ENCODE results near the gene C16orf95.
"Not testable (repeated sequence)": the region's sequence is repeated elsewhere in the genome, so short reads cannot be mapped to it uniquely, and the experiment has no call there.

Gene C16orf95

DNA sequence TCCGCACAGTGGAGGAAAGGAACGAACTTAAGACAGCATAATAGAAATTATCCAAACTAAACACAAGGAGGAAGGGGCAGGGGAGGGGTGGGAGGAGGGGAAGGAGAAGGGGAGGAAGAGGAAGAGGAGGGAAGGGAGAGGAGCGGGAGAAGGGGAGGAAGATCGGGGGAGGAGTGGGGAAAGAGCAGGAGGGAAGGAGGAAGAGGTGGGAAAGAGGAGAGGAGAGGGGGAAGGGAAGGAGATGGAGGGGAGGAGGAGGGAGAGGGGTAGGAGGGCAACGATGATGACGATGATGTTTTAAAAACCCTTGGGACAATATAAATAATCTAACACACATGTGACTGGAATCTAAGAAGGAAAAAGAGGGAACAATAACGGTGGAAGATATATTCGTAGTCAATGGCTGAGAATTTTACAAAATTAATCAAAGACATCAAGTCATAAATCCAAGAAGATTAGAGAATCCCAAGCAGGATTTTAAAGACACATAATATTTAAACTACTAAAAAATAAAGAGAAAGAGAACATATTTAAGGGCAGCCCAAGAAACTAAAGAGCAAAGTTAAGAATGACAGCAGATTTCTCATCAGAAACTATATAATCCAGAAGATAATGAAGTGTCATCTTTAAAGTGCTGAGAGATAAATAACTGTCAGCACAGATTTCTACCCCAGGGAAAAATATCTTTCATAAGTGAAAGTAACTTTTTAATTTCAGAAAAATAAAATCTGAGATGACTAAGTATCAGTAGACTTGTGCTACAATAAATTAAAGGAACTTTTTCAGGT lies 30.2 kb downstream of the C16orf95 start:
- DNase-seq (ENCODE audit: low read depth in 2 of 2): no peak

- DNase-seq (ENCODE audit: low read depth in 2 of 2): no peak
These were observed 33.0 kb downstream of the C16orf95 start for GRCh38 chr16:87284183-87284582.

DNA sequence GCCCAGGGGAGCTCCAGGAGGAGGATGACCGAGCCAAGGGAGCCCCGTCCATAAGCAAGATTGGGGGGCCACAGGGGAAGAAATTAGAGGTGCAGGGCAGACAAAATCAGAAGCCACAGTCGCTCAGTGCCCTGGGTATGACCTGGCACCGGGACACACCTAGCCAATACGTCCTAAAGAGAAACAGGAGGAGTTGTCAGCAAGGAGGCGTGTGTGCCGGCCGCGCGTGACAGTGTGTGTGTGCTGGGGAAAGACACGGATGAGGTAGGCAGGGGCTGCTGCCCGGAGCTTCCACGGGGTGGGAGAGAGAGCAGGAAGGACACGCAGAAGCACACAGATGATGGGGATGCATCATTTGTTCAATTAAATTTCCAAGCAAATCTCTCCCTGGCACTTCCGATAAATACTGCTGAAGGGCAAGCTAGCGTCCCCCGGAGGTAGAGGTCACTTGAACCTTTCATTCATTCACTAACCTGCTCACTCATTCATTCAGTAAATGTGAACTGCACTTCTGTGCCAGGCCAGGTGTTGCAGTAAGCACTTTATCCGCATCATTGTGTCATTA lies 38.0 kb downstream of the C16orf95 start:
- DNase-seq (ENCODE audit: low read depth in 2 of 2): no peak

- DNase-seq (ENCODE audit: low read depth in 2 of 2): no peak
These were observed 38.8 kb downstream of the C16orf95 start for GRCh38 chr16:87278191-87279093.

GRCh38 chr16:87276924-87277323 lies 40.3 kb downstream of the C16orf95 start:
- no peak for DNase-seq (ENCODE audit: low read depth in 2 of 2)

DNA sequence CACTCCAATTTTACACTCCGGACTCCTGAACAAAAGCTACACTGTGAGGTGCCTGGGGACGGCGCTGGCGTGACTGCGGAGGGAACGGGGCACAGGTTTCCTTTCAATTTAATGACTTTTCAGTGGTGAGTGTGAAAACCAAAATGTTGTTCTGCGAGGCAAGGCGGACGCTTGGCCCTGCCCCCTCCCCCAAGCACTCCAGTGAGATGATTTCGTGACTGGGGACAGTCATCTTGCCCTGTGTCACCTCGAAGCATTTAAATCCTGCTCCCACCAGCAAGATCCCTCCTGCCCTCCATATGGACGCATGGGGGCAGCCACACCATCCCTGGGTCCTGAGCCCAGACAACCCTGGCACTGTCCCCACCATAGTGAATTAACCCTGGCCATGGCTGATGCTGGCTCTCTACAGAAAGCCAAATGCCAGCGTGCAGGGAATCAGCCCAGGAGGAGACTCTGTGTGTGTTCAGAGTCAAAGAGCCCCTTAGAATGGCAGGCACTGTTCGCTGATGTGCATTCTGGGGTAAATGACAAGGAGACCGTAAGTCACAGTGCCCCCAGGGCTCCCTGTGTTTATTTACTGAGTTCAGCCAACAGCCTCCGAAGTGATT lies 41.0 kb downstream of the C16orf95 start:
- DNase-seq (ENCODE audit: low read depth in 2 of 2): no peak

DNA sequence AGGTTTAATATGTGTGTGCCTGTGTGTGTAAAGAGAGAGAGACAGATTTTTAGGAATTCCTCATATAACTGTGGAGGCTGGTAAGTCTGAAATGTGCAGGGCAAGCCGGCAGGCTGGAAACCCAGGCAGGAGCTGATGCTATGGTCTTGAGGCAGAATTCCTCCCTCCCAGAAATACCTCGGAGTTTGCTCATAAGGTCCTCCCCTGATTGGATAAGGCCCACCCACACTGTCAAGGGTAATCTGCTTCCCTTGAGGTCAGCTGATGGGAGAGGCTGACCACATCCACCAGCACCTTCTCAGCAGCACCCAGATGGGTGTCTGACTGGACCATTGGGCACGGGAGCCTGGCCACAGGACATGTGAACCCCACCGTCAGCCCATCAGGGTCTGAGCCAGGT lies 42.4 kb downstream of the C16orf95 start:
- DNase-seq (ENCODE audit: low read depth in 2 of 2): no peak

- no peak for DNase-seq (ENCODE audit: low read depth in 2 of 2)
These were observed 43.6 kb downstream of the C16orf95 start for GRCh38 chr16:87273471-87274030.

- no peak for DNase-seq (ENCODE audit: low read depth in 2 of 2)
These were observed 45.9 kb downstream of the C16orf95 start for GRCh38 chr16:87271256-87271655.

DNA sequence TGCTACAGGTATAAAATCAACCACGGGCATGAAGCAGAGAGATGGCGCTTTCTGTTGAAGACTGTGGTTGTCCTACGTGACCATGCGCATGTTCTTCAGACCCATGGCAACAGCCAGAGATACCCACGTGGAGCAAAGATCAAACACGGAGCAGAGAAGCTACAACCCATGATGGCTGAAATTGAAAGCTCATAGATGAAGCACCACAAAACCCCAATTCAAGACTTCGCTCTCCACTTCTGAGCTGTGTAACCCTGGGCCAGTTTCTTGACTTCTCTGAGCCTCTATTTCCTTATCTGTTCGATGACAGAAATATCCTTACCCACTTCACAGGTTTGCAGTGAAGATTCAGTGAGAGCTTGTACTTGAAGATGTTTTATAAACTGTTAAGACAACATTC lies 49.6 kb downstream of the C16orf95 start:
- DNase-seq (ENCODE audit: low read depth in 2 of 2): no peak

DNA sequence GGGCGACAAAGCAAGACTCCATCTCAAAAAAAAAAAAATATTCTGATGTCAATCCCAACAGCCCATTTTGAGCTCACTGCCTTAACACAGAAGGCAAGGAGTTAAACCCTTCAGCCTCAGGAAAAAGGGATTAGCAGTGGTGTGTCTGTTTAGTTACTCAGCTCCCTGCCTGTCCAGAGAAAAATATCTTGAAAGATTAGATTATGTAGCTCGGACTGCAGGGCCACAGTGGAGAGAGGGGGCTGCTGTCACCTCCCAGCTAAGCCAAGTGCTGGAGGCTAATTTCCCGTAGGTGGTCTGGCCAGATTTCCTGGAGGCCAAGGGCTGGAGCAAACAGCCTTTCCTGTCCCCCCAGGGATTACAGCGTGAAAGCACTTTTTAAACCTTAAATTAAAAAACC lies 50.3 kb downstream of the C16orf95 start:
- no peak for DNase-seq (ENCODE audit: low read depth in 2 of 2)

DNA sequence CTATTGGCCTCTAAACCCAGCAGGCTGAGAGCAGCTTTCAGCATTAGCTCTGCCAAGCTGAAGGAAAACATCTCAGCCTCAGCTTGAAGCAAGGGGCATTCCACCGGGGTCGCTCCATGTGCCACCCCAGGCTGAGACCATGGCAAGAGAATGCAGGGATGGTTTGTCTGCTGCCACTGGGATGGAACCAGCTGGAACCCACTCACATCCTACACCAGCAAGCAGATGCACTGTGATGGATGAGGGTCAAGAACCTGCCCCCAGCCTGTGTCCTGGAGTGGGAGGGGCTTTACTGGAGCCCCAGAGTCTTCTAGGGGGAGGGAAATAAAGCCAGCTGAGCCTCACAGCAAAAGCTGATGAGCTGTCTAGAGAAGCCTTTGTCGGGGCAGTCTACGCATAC lies 51.9 kb downstream of the C16orf95 start:
- DNase-seq (ENCODE audit: low read depth in 2 of 2): no peak

DNA sequence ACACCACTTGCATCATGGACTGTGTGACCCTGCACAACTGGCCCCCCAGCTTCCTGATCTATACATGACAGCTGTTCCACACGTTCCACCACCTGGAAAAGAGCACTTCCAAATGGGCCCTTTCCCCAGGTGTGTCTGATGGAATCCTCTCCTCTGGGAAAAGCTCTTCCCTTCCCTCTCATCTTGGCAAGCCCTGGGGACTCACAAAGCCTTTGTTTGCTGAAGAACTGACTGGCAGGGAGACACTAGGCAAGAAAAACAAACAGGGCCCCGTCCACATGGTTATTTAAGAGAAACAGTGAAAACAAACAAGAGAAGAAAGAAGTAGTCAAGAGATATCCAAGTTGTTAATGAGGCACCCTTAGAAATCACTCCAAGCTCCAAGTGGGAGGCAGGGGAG lies 52.6 kb downstream of the C16orf95 start:
- DNase-seq (ENCODE audit: low read depth in 2 of 2): no peak

GRCh38 chr16:87263418-87264052 lies 53.7 kb downstream of the C16orf95 start:
- DNase-seq (ENCODE audit: low read depth in 2 of 2): no peak

GRCh38 chr16:87259431-87259830 lies 57.8 kb downstream of the C16orf95 start:
- DNase-seq (ENCODE audit: low read depth in 2 of 2): no peak

DNA sequence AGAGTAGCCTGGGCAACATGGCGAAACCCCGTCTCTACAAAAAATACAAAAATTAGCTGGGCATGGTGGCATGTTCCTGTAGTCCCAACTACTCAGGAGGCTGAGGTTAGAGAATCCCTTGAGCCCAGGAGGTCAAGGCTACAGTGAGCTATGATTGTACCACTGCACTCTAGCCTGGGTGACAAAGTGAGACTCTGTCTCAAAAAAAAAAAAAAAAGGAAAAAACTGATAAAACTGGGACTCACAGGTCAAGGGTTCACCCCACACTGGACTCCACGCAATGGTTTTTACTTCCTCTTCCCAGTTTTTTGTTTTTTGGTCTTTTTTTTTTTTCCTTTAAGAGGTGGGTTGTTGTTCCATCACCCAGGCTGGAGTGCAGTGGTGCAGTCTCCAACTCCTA lies 58.5 kb downstream of the C16orf95 start:
- not testable (repeated sequence) for DNase-seq (ENCODE audit: low read depth in 2 of 2)

DNA sequence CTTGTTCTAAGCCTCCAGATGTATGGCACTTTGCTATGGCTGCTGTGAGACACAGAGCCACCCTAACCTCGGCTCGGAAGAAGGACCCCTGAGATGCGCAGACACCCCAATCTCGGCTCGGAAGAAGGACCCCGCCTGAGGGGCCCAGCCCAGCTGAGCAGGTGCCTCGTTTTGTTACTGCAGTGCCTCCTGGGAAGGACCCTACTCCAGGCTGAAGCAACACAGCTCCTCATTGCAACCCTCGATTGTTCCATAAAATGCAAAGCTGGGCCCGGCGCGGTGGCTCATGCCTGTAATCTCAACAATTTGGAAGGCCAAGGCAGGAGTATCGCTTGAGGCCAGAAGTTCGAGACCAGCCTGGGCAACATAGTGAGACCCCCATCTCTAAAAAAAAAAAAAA lies 61.3 kb downstream of the C16orf95 start:
- DNase-seq (ENCODE audit: low read depth in 2 of 2): no peak

DNA sequence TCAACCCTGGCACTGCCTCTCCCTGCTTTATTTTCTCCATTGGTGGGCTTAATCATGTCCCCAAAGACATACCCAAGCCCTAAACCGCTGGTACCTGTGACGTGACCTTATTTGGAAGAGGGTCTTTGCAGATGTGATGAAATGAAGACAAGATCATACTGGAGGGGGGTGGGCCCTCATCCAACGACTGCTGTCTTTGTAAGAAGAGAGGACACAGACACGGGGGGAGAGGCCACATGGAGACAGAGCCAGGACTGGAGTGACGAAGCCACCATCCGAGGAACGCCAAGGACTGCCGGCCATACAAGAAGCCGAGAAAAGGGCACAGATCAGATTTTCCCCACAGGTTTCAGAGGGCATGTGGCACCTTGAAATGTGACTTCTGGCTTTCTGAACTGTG lies 62.5 kb downstream of the C16orf95 start:
- DNase-seq (ENCODE audit: low read depth in 2 of 2): no peak

DNA sequence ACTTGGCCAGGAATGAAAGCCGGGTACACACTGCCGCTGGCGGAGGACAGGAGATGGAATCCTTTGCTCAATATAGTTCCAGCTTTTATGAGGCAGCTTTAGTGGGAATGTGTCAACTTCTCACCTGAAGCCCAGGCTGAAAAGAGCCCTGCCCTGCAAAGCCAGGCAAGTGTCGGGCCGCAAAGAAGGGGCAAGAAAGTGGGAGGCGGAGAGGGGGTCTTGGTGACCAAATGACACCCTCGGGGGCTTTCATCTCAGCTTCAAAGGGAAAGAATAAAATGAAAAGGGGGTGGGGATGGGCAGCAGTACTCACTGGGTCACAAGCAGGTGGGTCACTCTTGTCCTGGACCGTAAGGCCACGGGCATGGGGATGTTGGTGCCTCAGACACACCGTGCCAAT lies 62.9 kb downstream of the C16orf95 start:
- DNase-seq (ENCODE audit: low read depth in 2 of 2): no peak

GRCh38 chr16:87253536-87253935 lies 63.7 kb downstream of the C16orf95 start:
- DNase-seq (ENCODE audit: low read depth in 2 of 2): no peak
